ENCODE measurements around the gene TRRAP.

DNA sequence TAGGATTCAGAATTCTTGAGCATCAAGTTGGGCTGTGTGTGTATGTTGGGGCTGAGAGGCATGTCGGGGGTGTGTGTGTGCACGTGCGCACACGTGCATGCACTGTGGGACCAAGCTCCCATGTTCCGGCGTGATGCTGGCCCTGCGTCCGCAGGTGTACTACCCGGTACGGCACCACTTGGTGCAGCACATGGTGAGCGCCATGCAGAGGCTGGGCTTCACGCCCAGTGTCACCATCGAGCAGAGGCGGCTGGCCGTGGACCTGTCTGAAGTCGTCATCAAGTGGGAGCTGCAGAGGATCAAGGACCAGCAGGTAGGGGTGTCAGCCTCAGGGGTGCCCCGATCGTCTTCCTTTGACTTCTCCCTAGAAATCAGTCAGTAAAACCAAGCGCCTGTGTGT is 77.7 kb downstream of the TRRAP start:
- no peak for TF ChIP-seq TAF1 (IDR thresholded peaks at IDR 0.05; ENCODE audit: low read depth, low read length)
- no peak for TF ChIP-seq RFX5 (IDR thresholded peaks at IDR 0.05; ENCODE audit: borderline replicate concordance, low read depth, low read length)
- TF ChIP-seq, protein P1, sequence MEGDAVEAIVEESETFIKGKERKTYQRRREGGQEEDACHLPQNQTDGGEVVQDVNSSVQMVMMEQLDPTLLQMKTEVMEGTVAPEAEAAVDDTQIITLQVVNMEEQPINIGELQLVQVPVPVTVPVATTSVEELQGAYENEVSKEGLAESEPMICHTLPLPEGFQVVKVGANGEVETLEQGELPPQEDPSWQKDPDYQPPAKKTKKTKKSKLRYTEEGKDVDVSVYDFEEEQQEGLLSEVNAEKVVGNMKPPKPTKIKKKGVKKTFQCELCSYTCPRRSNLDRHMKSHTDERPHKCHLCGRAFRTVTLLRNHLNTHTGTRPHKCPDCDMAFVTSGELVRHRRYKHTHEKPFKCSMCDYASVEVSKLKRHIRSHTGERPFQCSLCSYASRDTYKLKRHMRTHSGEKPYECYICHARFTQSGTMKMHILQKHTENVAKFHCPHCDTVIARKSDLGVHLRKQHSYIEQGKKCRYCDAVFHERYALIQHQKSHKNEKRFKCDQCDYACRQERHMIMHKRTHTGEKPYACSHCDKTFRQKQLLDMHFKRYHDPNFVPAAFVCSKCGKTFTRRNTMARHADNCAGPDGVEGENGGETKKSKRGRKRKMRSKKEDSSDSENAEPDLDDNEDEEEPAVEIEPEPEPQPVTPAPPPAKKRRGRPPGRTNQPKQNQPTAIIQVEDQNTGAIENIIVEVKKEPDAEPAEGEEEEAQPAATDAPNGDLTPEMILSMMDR (IDR thresholded peaks at IDR 0.05; ENCODE audit: control extremely low read depth in 1 of 3, insufficient read depth in 1 of 3, low read depth in 1 of 3, low read length in 3 of 3), result no peak
- no peak for TF ChIP-seq EZH2 (IDR thresholded peaks at IDR 0.05; ENCODE audit: low read depth, low read length, severe bottlenecking)
- no peak for TF ChIP-seq POLR2A (IDR thresholded peaks at IDR 0.05; ENCODE audit: control extremely low read depth in 1 of 2, low read depth in 2 of 2, low read length in 2 of 2)
- no peak for TF ChIP-seq HDAC2 (IDR thresholded peaks at IDR 0.05; ENCODE audit: borderline replicate concordance in 1 of 2, low read depth in 2 of 2, low read length in 2 of 2)
- no peak for TF ChIP-seq KDM1A (IDR thresholded peaks at IDR 0.05; ENCODE audit: borderline replicate concordance, low read length)
- TF ChIP-seq YY1 (IDR thresholded peaks at IDR 0.05; ENCODE audit: low read depth, low read length), result no peak
- no peak for TF ChIP-seq SIN3A (conservative IDR thresholded peaks at IDR 0.05 in 1 of 2, IDR thresholded peaks at IDR 0.05 in 1 of 2; ENCODE audit: low read depth in 1 of 2, low read length in 2 of 2)

Data from H1 (cell line).